GM21576 (cell line): ENCODE measurements around the gene PBX3.

Experiments
- ATAC-seq: cut with Tn5 transposase; IDR thresholded peaks from one replicate; pipeline ENCODE4 v1.9.1; 2021; ENCODE audit warnings: mild to moderate bottlenecking, moderate library complexity; ENCODE audit not compliant: unreplicated experiment

Gene PBX3

DNA sequence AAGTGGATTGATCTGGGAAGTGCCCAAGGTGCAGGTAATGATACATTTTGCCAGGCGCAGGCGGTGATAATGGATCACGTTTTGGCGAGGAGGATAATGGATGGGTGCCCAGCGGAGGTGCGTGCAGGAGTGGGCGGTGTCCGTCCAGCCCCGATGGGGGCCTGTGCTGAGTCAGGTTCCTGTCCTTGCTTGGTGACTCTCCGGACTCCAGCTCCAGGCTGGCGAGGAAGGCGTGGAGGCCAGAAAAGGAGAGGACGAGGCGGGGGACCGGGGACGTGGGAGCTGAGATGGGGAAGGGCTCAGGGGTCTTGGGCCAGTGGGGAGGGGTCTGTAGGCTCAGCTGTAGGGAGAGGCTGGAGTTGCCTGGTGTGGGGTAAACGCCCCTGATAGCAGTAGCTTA, 268.3 kb downstream of the PBX3 start:
- ATAC-seq, result no peak

DNA sequence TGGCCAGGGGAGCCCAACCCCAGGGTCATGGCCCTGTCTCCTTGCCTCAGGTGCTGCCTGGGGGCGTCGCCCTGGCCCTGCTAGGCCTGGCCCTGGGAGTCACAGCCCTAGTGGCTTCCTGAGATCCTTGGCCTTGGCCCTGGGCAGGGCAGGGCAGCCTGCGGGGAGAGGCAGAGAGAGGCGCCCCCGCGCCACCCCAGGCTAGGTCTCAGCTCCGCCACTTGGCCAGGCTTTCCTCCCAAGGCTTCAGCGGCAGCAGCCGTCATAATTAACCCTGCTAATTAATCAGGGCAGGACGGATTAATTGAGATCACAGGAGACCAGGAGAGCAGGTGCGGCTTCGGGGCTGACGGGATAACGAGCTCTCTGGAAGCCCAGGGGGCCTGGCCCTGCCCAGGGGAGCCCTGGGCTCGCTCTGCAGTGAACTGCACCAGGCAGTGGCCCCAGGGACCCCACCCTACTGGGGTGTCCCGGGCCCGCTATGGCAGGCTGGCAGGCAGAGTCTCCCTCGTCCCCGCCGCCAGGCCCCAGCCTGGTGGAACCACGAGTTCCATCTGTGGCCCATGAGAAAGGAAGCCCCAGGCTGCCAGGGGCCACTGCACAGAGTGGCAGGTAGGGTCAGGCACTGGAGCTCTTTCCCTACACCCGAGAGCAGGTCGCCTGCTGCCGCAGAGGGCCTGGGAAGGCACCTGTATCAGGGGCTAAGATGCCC, 269.6 kb downstream of the PBX3 start:
- no peak for ATAC-seq
